Testis (tissue), 3 donors: ENCODE results near the gene SLC25A1. TPM values are rescaled to one million over a fixed set of nuclear protein-coding genes. Genes with fewer than 3 reads are reported as not detected.

Experiments used
- DNase-seq: peaks from one replicate; pipeline ENCODE4 v3.0.0-alpha.2; 2019
- H3K27ac ChIP-seq, 2 donors: fragments of 200-600 bp; sonication (generic); one replicate each; pipeline ENCODE4 v1.5.1; 2019
- H3K27me3 ChIP-seq: fragments of 200-600 bp; sonication (generic); one replicate; pipeline ENCODE4 v1.5.1; 2019
- H3K36me3 ChIP-seq: fragments of 200-600 bp; sonication (generic); one replicate; pipeline ENCODE4 v1.5.1; 2017; ENCODE audit warnings: low read depth; ENCODE audit errors: missing control alignments
- H3K4me1 ChIP-seq: fragments of 200-600 bp; sonication (generic); one replicate; pipeline ENCODE4 v1.5.1; 2019
- H3K4me3 ChIP-seq, 2 donors: fragments of 200-600 bp; sonication (generic); one replicate each; pipeline ENCODE4 v1.5.1; 2017 to 2019
- H3K9me3 ChIP-seq: fragments of 200-600 bp; sonication (generic); one replicate; pipeline ENCODE4 v1.5.1; 2017
- CTCF ChIP-seq, 3 experiments: fragments of 450-650 bp in 2 of 3; fragments of 200-600 bp in 1 of 3; sonication (generic) in 1 of 3; IDR thresholded peaks; one replicate each; pipeline ENCODE4 v1.5.1; 2016 to 2019; ENCODE audit warnings: antibody characterized with exemption in 3 of 3, mild to moderate bottlenecking in 2 of 3, moderate library complexity in 1 of 3
- POLR2A ChIP-seq: fragments of 450-650 bp; IDR thresholded peaks from one replicate; pipeline ENCODE4 v1.6.1; 2017; ENCODE audit warnings: antibody characterized with exemption, mild to moderate bottlenecking, moderate library complexity
- WGBS, 2 donors: methylation state at CpG; one replicate each; pipeline ENCODE4 v1.1.5; 2018; 5-methylcytosine and 5-hydroxymethylcytosine counted together
- intact Hi-C: fragments of 100-400 bp; cut with DNase I; formaldehyde crosslinking; loops from one replicate; pipeline ENCODE4 v1.15.1; 2023; ENCODE audit warnings: low total_unique reads
- polyA plus RNA-seq: library from polyadenylated mRNA; stranded (reverse); fragments of 350-450 nt; fragmentation: Illumina TruSeq; extraction: RNeasy Lipid Tissue Mini Kit (QIAGEN cat#74804); gene quantifications from one replicate; pipeline ENCODE4 v1.2.3, GENCODE V29; 2014; ENCODE audit warnings: low read depth, low replicate concordance; ENCODE audit not compliant: insufficient read depth
- total RNA-seq, 2 donors: library from RNA; depleted of rRNA; stranded (reverse); fragments of >200 nt; gene quantifications; one replicate each; pipeline ENCODE4 v1.2.3, GENCODE V29; 2016

SLC25A1 gene
- total and polyA plus RNA-seq, 3 donors from 2014 or later, result 56.0 to 64.9 (median 61.7) TPM

GRCh38 chr22:19197997-19198865, 19.7 kb upstream of the SLC25A1 start:
- H3K4me3 ChIP-seq, result no peak overlapping the region
- DNase-seq, result no peak
- H3K9me3 ChIP-seq, result no peaks in the 10 kb centered on the region
- H3K36me3 ChIP-seq, result no peaks in the 10 kb centered on the region
- intact Hi-C loops, result no loop called here
- H3K4me1 ChIP-seq, result no peaks in the 10 kb centered on the region
- 90 to 94% methylated on average over 10 of the region's 10 CpGs for WGBS, 2 donors
- TF ChIP-seq POLR2A (no peak), CTCF (IDR thresholded peaks at IDR 0.05) (no peak)
- H3K27ac ChIP-seq, result no peak overlapping the region
- H3K27me3 ChIP-seq, result no peaks in the 10 kb centered on the region

GRCh38 chr22:19196841-19197612, 18.5 kb upstream of the SLC25A1 start:
- Histone ChIP-seq H3K4me3 (no peak overlapping the region), H3K27ac (no peak overlapping the region), H3K27me3 (no peaks in the 10 kb centered on the region), H3K9me3 (no peaks in the 10 kb centered on the region), H3K4me1 (no peaks in the 10 kb centered on the region), H3K36me3 (no peaks in the 10 kb centered on the region)
- intact Hi-C loops, result no loop called here
- no peak for TF ChIP-seq POLR2A
- WGBS, 2 donors, result 72% methylated on average over 11 of the region's 11 CpGs
- no peak for DNase-seq

- no peaks in the 10 kb centered on the region for H3K36me3 ChIP-seq
- WGBS, 2 donors, result 87% methylated on average over 20 to 23 of the region's 23 CpGs
Measured at GRCh38 chr22:19195796-19196731, 17.5 kb upstream of the SLC25A1 start.

GRCh38 chr22:19194766-19195536, 16.4 kb upstream of the SLC25A1 start:
- DNase-seq, result no peak
- no peak for TF ChIP-seq CTCF (IDR thresholded peaks at IDR 0.05)
- TF ChIP-seq POLR2A, result no peak
- Histone ChIP-seq H3K9me3 (no peaks in the 10 kb centered on the region), H3K4me3 (no peak overlapping the region), H3K27me3 (no peaks in the 10 kb centered on the region), H3K27ac (no peak overlapping the region), H3K36me3 (no peaks in the 10 kb centered on the region), H3K4me1 (no peaks in the 10 kb centered on the region)
- WGBS, 2 donors, result 91 to 95% methylated on average over 14 to 16 of the region's 16 CpGs
- intact Hi-C loops, result no loop called here

More at GRCh38 chr22:19195796-19196731, 17.5 kb upstream of the SLC25A1 start:
- H3K27me3 ChIP-seq, result no peaks in the 10 kb centered on the region
- H3K4me3 ChIP-seq, result no peak overlapping the region
- no peak overlapping the region for H3K27ac ChIP-seq
- H3K9me3 ChIP-seq, result no peaks in the 10 kb centered on the region
- H3K4me1 ChIP-seq, result no peaks in the 10 kb centered on the region
- no peak for DNase-seq
- TF ChIP-seq POLR2A, result no peak
- no peak for TF ChIP-seq CTCF (IDR thresholded peaks at IDR 0.05)
- intact Hi-C loops, result no loop called here
